AG09319 (cell line): Measurements from ENCODE around the gene KRTAP10-4.
"Not testable (repeated sequence)": the region's sequence is repeated elsewhere in the genome, so short reads cannot be mapped to it uniquely, and the experiment has no call there.

Experiments
- DNase-seq: peaks from one replicate; pipeline ENCODE4 v3.0.0-alpha.2; 2010; ENCODE audit warnings: low read depth; ENCODE audit errors: extremely low read depth
- CTCF ChIP-seq: IDR thresholded peaks from 2 replicates; pipeline ENCODE4 v1.5.1; 2011; ENCODE audit warnings: low read depth, mild to moderate bottlenecking, inconsistent platforms, low read length, moderate library complexity

KRTAP10-4 gene

GRCh38 chr21:44555200-44555875 is 18.2 kb upstream of the KRTAP10-4 start:
- no peak for TF ChIP-seq CTCF
- no peak for DNase-seq

GRCh38 chr21:44556879-44557278 is 16.6 kb upstream of the KRTAP10-4 start:
- no peak for DNase-seq
- TF ChIP-seq CTCF: no peak

- DNase-seq: no peak
- TF ChIP-seq CTCF: no peak
Observed at GRCh38 chr21:44557491-44558328, 15.8 kb upstream of the KRTAP10-4 start.

- not testable (repeated sequence) for DNase-seq
Observed at GRCh38 chr21:44558329-44558675, 15.2 kb upstream of the KRTAP10-4 start.

- TF ChIP-seq CTCF: no peak
- no peak for DNase-seq
Observed at GRCh38 chr21:44558695-44559094, 14.8 kb upstream of the KRTAP10-4 start, which contains the start of gene KRTAP10-3. KRTAP10-3 (minus strand) TSS chr21:44558795; CDS start chr21:44558715, 80 bp downstream.

GRCh38 chr21:44564099-44564498 is 9.4 kb upstream of the KRTAP10-4 start:
- TF ChIP-seq CTCF: no peak
- DNase-seq: no peak

GRCh38 chr21:44564886-44565598 is 8.5 kb upstream of the KRTAP10-4 start:
- DNase-seq: no peak
- no peak for TF ChIP-seq CTCF
